Motor neuron (in vitro differentiated cells): ENCODE results near the gene SH3RF2. TPM values are rescaled to one million over a fixed set of nuclear protein-coding genes. Genes with fewer than 3 reads are reported as not detected.

Experiments
- ATAC-seq, 8 experiments: fragments of 200-7000 bp; cut with Tn5 transposase; replicated peaks in 6 of 8; 2 replicates each; pipeline ENCODE4 v1.8.0; 2021; ENCODE audit warnings: mild to moderate bottlenecking in 8 of 8, moderate library complexity in 8 of 8
- H3K27ac ChIP-seq, 2 donors: fragments of 250-450 bp; sonication (Bioruptor Pico); 2 replicates each; pipeline ENCODE4 v1.9.0; 2021; ENCODE audit warnings: antibody characterized with exemption in 2 of 2, mild to moderate bottlenecking in 2 of 2, moderate library complexity in 1 of 2
- H3K4me1 ChIP-seq, 2 donors: fragments of 250-450 bp; sonication (Bioruptor Pico); replicated peaks in 1 of 2; 2 replicates each; pipeline ENCODE4 v1.6.1; 2021; ENCODE audit warnings: antibody characterized with exemption in 2 of 2, mild to moderate bottlenecking in 2 of 2, moderate library complexity in 1 of 2
- H3K4me3 ChIP-seq, 5 donors: fragments of 250-450 bp; sonication (Bioruptor Pico); 2 replicates each; pipeline ENCODE4 v1.9.0; 2021; ENCODE audit warnings: antibody characterized with exemption in 5 of 5, mild to moderate bottlenecking in 5 of 5, moderate library complexity in 4 of 5
- WGBS, 10 experiments: fragments of 450-650 bp; shearing (Covaris generic); methylation state at CpG; one replicate each; pipeline ENCODE4 v1.0.0; 2022; 5-methylcytosine and 5-hydroxymethylcytosine counted together
- in situ Hi-C, 9 experiments: fragments of 400-800 bp; cut with MboI; loops; one replicate each; pipeline ENCODE4 v1.15.0; 2021; ENCODE audit warnings: low sequenced_read_pairs in 9 of 9, low pct_unique_long_range_greater_than_20kb in 2 of 9; ENCODE audit not compliant: unreplicated experiment in 9 of 9
- total RNA-seq, 8 experiments: library from RNA; unstranded; fragments of 300-600 nt; gene quantifications; 2 replicates each; pipeline versions ENCODE4 v1.2.3 to v1.2.4, GENCODE V29; 2022

The SH3RF2 gene
- total RNA-seq, 8 experiments from 2014 or later: 0.05 to 0.85 (median 0.27) TPM; not detected in 1

- Histone ChIP-seq H3K4me1 (peaks cover 0 to 5% of the 10 kb centered on the region in 2 donors), H3K27ac (no peak overlapping the region), H3K4me3 (no peak overlapping the region)
- no peak for ATAC-seq
- 33 to 100% (median 78%) methylated on average over 1 to 6 of the region's 6 CpGs; no CpG with 5 or more reads in 1 of the 10 experiments for WGBS, 10 experiments
- in situ Hi-C loops: no loop called here
These were observed 25.2 kb upstream of the SH3RF2 start for GRCh38 chr5:145911164-145911563.

DNA sequence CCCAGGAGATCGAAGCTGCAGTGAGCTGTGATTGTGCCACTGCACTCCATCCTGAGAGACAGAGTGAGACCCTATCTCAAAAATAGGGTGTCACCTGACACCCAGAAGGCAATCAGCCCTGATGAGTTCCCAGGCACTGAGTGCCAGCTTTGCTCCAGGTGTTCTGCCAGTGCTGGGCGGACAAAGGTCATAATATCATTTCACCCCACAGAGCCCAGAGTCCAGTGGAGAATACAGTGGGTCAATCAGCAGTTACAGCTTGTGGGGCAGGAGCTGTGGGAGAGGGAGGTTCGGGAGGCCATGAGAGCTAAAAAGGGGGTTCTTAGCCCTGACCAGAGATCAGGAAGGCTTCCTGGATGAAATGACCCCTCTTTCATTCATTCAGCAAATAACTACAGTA lies 24.4 kb upstream of the SH3RF2 start:
- Histone ChIP-seq H3K4me3 (no peak overlapping the region), H3K27ac (no peak overlapping the region), H3K4me1 (peaks cover 5 to 6% of the 10 kb centered on the region in 2 donors)
- in situ Hi-C loops: no loop called here
- no peak for ATAC-seq
- WGBS, 10 experiments: 43 to 100% (median 60%) methylated on average over 1 to 2 of the region's 3 CpGs; no CpG with 5 or more reads in 7 of the 10 experiments

- in situ Hi-C loops: no loop called here
These were observed 23.8 kb upstream of the SH3RF2 start for GRCh38 chr5:145912594-145912993.

DNA sequence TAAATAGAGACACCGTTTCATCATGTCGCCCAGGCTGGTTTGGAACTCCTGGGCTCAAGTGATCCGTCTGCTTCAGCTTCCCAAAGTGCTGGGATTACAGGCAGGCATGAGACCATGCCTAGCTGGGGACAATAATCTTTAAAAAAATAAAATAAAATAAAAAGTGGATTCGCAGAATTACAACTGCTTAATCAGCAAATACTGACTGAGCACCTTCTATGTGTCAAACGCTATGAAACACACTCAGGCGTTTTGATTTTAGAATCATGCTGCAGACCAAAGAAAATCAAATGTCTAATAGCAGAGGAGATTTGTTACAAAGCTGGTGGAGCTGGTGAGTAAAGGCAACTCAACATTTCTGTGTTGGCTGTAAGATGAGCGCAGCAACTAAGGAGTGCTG lies 22.7 kb upstream of the SH3RF2 start:
- H3K4me1 ChIP-seq: peaks cover 5 to 6% of the 10 kb centered on the region in 2 donors
- in situ Hi-C loops: no loop called here
- 77 to 97% (median 88%) methylated on average over 3 to 7 of the region's 7 CpGs for WGBS, 10 experiments
- ATAC-seq: no peak
- H3K27ac ChIP-seq: no peak overlapping the region
- no peak overlapping the region for H3K4me3 ChIP-seq

More at GRCh38 chr5:145912594-145912993, 23.8 kb upstream of the SH3RF2 start:
- peaks cover 5 to 6% of the 10 kb centered on the region in 2 donors for H3K4me1 ChIP-seq
- WGBS, 10 experiments: 44 to 100% (median 83%) methylated on average over 1 to 4 of the region's 5 CpGs; no CpG with 5 or more reads in 1 of the 10 experiments
- no peak for ATAC-seq
- no peak overlapping the region for H3K27ac ChIP-seq
- H3K4me3 ChIP-seq: no peak overlapping the region

DNA sequence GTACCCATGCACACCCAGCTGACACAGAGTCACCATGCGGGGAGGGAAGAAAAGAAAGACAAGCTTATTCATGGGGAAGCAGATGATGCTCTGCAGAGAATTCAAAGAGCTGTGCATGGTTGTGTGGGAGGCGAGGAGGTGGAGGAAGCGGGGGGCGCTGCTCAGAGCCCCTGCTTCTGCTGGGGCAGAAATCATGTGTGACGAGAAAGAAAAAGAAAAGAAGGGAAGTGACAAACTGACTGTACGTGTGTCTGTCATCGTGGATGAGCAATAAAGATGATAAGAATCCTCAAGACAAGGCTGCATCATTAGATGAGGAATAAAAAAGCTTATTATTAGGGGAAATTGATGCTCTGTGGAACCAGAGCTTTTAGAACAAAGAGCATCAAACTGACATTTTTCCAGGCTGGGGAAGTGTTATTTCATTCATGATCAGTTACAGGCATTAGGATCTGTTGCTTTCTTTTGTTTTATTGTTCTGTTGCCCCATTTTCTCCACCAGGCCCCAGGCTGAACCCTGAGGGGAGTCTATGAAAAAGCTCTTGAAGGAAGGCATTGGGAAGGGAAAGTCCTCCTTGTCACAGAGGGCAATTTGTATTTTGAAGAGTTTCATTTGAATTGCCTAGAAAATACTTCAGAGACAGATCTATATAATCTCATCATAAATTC lies 20.3 kb upstream of the SH3RF2 start:
- Histone ChIP-seq H3K27ac (no peak overlapping the region), H3K4me3 (no peak overlapping the region), H3K4me1 (peaks cover 7 to 9% of the 10 kb centered on the region in 2 donors)
- no peak for ATAC-seq
- in situ Hi-C loops: no loop called here
- WGBS, 10 experiments: 20 to 88% (median 80%) methylated on average over 1 to 7 of the region's 7 CpGs; no CpG with 5 or more reads in 1 of the 10 experiments

- Histone ChIP-seq H3K4me3 (no peak overlapping the region), H3K27ac (no peak overlapping the region), H3K4me1 (peaks cover 7 to 9% of the 10 kb centered on the region in 2 donors)
- no peak for ATAC-seq
- in situ Hi-C loops: no loop called here
These were observed 19.1 kb upstream of the SH3RF2 start for GRCh38 chr5:145917288-145917687.

GRCh38 chr5:145918397-145918796 lies 18.0 kb upstream of the SH3RF2 start:
- Histone ChIP-seq H3K4me1 (peaks cover 7 to 9% of the 10 kb centered on the region in 2 donors), H3K27ac (no peak overlapping the region), H3K4me3 (no peak overlapping the region)
- no peak for ATAC-seq
- in situ Hi-C loops: no loop called here
- 50 to 100% (median 100%) methylated on average over 1 to 2 of the region's 2 CpGs; no CpG with 5 or more reads in 4 of the 10 experiments for WGBS, 10 experiments

- peaks cover 7 to 9% of the 10 kb centered on the region in 2 donors for H3K4me1 ChIP-seq
- H3K4me3 ChIP-seq: no peak overlapping the region
- WGBS, 10 experiments: 35 to 92% (median 81%) methylated on average over 2 to 5 of the region's 6 CpGs; no CpG with 5 or more reads in 4 of the 10 experiments
These were observed 17.0 kb upstream of the SH3RF2 start for GRCh38 chr5:145919413-145919812.

GRCh38 chr5:145920542-145921210 lies 15.7 kb upstream of the SH3RF2 start:
- peaks cover 9 to 10% of the 10 kb centered on the region in 2 donors for H3K4me1 ChIP-seq
- in situ Hi-C loops: no loop called here
- 67 to 100% (median 86%) methylated on average over 1 of the region's 1 CpG; no CpG with 5 or more reads in 5 of the 10 experiments for WGBS, 10 experiments
- no peak for ATAC-seq
- no peak overlapping the region for H3K4me3 ChIP-seq
- H3K27ac ChIP-seq: no peak overlapping the region

More at GRCh38 chr5:145919413-145919812, 17.0 kb upstream of the SH3RF2 start:
- in situ Hi-C loops: no loop called here
- H3K27ac ChIP-seq: no peak overlapping the region
- ATAC-seq: no peak

- in situ Hi-C loops: no loop called here
- H3K27ac ChIP-seq: no peak overlapping the region
- 0 to 100% (median 83%) methylated on average over 1 to 2 of the region's 2 CpGs; no CpG with 5 or more reads in 3 of the 10 experiments for WGBS, 10 experiments
- ATAC-seq: no peak
- no peak overlapping the region for H3K4me3 ChIP-seq
- H3K4me1 ChIP-seq: peaks cover 4 to 13% of the 10 kb centered on the region in 2 donors
These were observed 15.2 kb upstream of the SH3RF2 start for GRCh38 chr5:145921211-145921610.

GRCh38 chr5:145922059-145922458 lies 14.3 kb upstream of the SH3RF2 start:
- ATAC-seq: no peak
- Histone ChIP-seq H3K27ac (no peak overlapping the region), H3K4me1 (peaks cover 3 to 8% of the 10 kb centered on the region in 2 donors), H3K4me3 (no peak overlapping the region)
- WGBS, 10 experiments: 71 to 92% (median 84%) methylated on average over 1 to 2 of the region's 2 CpGs; no CpG with 5 or more reads in 4 of the 10 experiments
- in situ Hi-C loops: no loop called here

GRCh38 chr5:145923405-145923804 lies 13.0 kb upstream of the SH3RF2 start:
- 80 to 100% (median 86%) methylated on average over 1 to 3 of the region's 3 CpGs; no CpG with 5 or more reads in 1 of the 10 experiments for WGBS, 10 experiments
- in situ Hi-C loops: no loop called here
- peaks cover 3 to 8% of the 10 kb centered on the region in 2 donors for H3K4me1 ChIP-seq
- H3K4me3 ChIP-seq: no peak overlapping the region
- no peak overlapping the region for H3K27ac ChIP-seq
- no peak for ATAC-seq

DNA sequence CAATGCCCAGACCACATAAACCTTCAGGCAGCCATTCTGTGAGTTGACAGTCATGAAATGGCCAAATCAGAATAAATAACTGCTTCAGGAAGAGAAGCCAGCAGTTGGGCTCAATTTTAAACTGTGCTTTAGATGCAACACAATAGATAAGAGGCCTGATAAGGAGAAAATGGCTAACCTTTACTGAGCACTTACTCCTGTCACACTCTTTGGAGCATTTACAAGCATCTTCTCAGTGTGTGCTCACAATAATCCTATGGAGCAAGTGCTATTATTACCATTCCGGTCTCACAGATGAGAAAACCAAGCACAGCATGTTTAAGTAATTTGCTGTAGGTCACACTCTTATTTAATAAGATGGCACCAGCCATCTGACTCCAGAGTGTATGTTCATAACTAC lies 11.5 kb upstream of the SH3RF2 start:
- H3K4me1 ChIP-seq: peaks cover 0 to 6% of the 10 kb centered on the region in 2 donors
- H3K4me3 ChIP-seq: no peak overlapping the region
- H3K27ac ChIP-seq: no peak overlapping the region
- 78 to 100% (median 87%) methylated on average over 1 of the region's 1 CpG; no CpG with 5 or more reads in 6 of the 10 experiments for WGBS, 10 experiments
- ATAC-seq: no peak
- in situ Hi-C loops: no loop called here
